Peyer's patch (tissue), 4 donors: ENCODE measurements around the gene BCAS3.

Experiments
- CTCF ChIP-seq, 6 experiments: fragments of 450-650 bp in 4 of 6; fragments of 200-600 bp in 2 of 6; sonication (generic) in 1 of 6; IDR thresholded peaks; one replicate each; pipeline ENCODE4 v1.5.1; 2017 to 2019; ENCODE audit warnings: antibody characterized with exemption in 6 of 6, mild to moderate bottlenecking in 3 of 6, moderate library complexity in 1 of 6
- POLR2A ChIP-seq, 2 donors: fragments of 450-650 bp; IDR thresholded peaks; one replicate each; pipeline ENCODE4 v1.5.1; 2017; ENCODE audit warnings: antibody characterized with exemption in 2 of 2, mild to moderate bottlenecking in 2 of 2, moderate library complexity in 2 of 2

GRCh38 chr17:61404913-61405685 lies 727.4 kb downstream of the BCAS3 start:
- TF ChIP-seq CTCF (IDR thresholded peaks at IDR 0.05): no peak
- TF ChIP-seq POLR2A (IDR thresholded peaks at IDR 0.05): no peak
